NCI-H2029 treated with DMSO at 0.1 percent for 48 hours (cell line): ENCODE data around the gene MLEC.
"Not testable (repeated sequence)": the region's sequence is repeated elsewhere in the genome, so short reads cannot be mapped to it uniquely, and the experiment has no call there.

ENCODE experiments used
- DNase-seq: peaks from one replicate; lab custom pipeline; 2025; lab: John Stamatoyannopoulos, UW

The MLEC gene

DNA sequence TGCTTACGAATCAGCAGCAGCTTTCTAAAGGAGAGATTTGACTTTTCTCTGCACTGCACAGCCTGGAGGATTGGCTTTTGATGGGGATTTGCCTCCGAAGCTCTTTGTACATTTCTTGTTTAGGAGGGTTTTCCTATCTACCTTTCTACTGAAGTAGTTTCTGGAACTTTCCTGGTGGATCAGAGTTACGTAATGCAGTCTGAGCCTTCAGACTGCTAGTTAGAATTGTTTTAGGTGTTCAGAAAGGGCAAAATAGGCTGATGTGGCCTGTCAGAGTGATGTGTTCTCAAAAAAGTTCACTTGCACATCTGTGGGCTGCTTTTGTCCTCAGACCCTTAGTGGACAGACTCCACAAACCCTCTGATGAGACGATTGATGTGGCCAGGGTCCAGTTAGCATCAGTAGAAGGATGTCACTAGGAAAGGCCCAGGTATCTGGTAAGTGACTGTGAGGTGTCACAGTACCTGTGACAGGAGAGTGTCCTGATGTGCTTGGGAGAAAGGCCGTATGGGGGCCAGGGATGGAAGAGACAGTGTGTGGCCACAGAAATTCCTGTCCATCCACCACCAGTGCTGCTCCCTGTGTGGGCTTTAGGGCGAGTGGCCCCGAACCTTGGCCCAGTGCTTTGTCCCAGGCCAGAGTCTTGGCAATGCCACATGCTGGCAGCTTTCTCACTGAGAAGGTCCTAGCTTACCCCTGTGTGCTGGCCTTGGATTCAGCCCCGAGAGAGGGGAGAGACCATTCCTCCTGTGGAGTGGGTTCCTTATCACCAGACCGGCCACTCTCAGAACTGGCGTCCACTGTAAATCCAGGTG lies 34.2 kb downstream of the MLEC start:
- no peak for DNase-seq

DNA sequence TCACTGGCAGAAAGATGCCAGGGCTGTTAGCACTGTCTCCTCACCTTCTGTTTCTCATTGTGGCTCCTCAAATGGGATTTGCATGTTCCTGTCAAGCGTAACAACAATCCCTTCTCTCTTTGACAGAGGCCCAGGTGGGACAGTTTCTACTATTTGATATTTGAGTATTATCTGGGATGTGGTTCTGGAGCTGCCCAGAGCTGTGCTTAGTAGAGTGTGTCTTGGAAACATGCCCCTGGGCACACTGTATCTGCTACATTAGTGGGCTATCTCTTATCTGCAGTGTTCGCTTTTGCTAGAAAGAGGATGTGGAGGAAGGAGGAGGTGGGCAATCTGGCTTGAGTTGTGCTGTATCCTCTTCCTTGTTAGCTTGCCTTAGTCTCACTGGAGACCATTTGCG lies 34.9 kb downstream of the MLEC start:
- DNase-seq, result no peak

GRCh38 chr12:120722784-120723183 lies 35.8 kb downstream of the MLEC start:
- no peak for DNase-seq

DNA sequence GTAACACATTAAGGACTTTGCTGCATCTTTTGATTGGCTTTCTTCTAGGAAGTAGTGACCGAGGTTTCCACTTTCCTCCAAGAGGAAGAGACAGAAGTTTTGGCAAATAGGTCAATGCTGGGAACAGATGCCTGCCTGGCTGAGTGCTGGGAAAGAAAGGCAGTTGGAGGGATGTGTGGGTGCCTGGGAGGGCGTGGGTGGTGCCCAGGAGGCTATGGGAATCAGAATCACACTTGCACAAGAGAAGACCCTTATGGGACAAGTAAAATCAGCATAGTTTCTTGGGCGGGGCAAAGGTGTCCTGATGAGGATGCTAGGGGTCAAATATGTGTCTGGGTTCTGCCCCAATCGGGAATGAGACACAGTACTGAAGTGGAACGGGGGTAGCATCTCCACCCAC lies 37.8 kb downstream of the MLEC start:
- DNase-seq, result no peak

DNA sequence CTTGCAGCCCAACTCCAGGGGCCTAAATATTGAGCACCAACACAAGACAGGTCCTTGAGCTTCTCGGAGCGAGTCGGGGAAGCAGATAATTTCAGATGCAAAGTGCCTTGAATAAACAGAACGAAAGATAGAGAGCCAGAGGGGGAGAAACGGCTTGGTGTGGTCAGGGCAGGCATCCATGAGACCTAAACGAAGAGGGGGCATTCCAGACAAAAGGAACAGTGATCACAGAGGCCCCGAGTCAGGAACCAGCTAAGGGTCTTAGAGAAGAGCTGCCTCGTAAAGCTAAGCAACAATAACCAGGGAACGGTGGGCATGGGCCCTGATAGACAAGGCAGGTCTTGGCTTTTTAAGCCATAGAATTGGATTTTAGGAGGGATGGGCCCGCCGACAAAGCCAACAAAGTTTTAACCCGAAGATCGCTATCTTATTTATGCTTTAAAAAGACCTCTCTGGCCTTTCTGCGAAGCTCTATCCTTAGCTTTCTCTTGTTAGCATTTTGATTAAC lies 38.3 kb downstream of the MLEC start:
- DNase-seq, result no peak

GRCh38 chr12:120725659-120726509 lies 38.9 kb downstream of the MLEC start, which contains the start of gene ACADS:
Gene ACADS, plus strand, starts transcription at chr12:120725826. Its CDS starts 60 bp downstream, at chr12:120725886.
- DNase-seq, result no peak

DNA sequence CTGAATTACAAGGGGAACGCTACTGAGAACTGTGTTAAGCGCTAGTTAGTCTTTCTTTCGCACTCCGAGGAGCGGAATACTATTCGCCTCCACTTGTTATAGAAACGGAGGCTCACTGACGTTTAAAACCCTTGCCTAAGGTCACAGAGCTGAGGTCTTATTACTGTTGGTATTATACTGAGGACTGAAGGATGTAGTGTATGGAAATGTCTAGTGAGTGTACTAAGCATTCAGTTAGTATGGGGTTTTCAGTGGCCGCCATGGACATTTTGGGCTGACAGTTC lies 39.5 kb downstream of the MLEC start:
- no peak for DNase-seq

DNA sequence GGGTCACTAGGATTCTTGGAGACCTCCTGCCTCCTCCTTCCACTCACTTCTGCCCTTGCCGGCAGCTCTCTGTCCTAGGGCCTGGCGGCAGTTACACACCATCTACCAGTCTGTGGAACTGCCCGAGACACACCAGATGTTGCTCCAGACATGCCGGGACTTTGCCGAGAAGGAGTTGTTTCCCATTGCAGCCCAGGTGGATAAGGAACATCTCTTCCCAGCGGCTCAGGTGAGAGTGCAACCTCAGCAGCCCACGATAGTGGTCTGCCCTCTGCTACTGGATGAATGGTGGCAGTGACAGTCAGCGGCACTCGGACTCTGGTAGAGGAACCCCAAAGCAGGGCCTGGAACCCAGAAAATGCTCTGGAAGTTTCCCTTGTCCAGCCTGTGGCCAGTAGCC lies 40.0 kb downstream of the MLEC start:
- DNase-seq, result no peak

DNA sequence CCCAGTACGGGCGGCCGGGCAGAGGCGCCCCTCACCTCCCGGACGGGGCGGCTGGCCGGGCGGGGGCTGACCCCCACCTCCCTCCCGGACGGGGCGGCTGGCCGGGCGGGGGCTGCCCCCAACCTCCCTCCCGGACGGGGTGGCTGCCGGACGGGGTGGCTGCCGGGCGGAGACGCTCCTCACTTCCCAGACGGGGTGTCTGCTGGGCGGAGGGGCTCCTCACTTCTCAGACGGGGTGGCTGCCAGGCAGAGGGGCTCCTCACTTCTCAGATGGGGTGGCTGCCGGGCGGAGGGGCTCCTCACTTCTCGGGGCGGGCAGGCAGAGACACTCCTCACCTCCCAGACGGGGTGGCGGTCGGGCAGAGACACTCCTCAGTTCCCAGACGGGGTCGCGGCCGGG lies 45.2 kb downstream of the MLEC start:
- not testable (repeated sequence) for DNase-seq

- no peak for DNase-seq
Observed at GRCh38 chr12:120733574-120733973, 46.6 kb downstream of the MLEC start.

DNA sequence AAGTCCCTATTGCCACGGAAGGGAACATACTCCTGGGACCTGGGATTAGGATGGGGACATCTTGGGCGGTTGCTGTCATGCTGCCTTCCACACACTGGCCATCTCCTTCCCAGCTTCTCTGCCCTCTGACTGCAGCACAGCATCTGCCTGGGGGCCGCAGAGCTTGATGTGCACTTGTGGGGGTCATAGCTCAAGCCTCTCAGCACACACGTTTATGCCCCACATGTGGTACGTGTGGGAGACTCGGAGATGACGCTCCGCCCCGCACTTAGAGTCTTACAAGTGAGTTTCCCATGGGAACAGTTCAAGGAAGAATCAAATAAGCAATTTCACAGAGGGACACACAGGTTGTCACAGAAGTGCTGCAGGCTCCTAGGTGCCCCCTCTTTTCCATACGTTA lies 47.3 kb downstream of the MLEC start:
- DNase-seq, result no peak

- no peak for DNase-seq
Observed at GRCh38 chr12:120735181-120735580, 48.2 kb downstream of the MLEC start.

GRCh38 chr12:120736404-120737331 lies 49.7 kb downstream of the MLEC start:
- no peak for DNase-seq

DNA sequence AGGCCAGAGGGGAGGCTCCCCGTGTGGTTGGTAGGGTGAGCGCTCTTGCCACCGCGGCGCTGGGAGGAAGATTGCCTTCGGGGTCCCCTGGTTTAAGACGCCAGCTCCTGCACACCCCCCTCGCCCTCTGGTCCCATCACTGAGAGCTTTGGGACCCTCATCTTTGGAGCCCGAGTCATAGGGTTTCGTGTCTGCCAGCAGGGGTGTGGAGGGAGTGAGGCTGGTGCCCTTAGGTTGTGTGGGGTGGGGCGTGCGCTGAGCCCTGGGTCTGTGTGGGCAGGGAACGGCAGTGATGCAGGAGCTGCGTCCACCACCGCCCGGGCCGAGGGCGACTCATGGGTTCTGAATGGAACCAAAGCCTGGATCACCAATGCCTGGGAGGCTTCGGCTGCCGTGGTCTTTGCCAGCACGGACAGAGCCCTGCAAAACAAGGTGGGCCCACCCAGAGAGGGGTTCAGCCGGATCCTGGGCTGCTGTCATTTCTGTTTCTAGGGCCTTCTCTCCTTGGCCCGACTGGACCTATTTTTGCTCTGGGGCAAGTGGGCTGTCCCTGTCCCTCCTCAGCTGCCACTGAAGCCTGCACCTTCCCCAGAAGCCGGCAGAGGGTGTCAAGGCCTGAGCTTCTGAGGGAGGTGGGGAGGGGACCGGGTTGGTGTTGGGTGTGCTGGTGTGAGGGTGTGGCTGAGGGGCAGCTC lies 50.8 kb downstream of the MLEC start:
- no peak for DNase-seq

DNA sequence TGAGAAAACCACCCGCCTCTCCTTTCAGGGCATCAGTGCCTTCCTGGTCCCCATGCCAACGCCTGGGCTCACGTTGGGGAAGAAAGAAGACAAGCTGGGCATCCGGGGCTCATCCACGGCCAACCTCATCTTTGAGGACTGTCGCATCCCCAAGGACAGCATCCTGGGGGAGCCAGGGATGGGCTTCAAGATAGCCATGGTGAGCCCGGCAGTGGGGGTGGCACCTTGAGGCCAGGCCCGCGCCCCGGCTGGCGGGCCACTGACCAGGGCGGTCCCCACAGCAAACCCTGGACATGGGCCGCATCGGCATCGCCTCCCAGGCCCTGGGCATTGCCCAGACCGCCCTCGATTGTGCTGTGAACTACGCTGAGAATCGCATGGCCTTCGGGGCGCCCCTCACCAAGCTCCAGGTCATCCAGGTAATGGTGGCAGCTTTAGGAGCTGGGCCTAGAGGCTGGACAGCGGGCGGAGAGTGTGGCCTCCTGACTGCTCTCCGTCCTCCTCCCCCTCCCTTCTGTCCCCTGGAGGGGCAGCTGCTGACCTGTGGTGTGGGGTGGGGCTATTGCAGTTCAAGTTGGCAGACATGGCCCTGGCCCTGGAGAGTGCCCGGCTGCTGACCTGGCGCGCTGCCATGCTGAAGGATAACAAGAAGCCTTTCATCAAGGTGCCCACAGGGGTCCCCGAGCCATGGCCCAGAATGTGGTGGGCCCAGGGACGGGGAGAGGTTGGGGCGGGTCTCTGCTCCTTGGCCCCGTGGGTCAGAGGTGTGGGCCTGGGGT lies 51.5 kb downstream of the MLEC start:
- no peak for DNase-seq

GRCh38 chr12:120739031-120739762 lies 52.2 kb downstream of the MLEC start:
- no peak for DNase-seq

- DNase-seq, result no peak
Observed at GRCh38 chr12:120739821-120740613, 53.1 kb downstream of the MLEC start.

- no peak for DNase-seq
Observed at GRCh38 chr12:120740871-120741270, 53.9 kb downstream of the MLEC start.
